HG03460 (cell line): ENCODE data around the gene DNAJB12.

ENCODE experiments used
- ATAC-seq: cut with Tn5 transposase; IDR thresholded peaks from one replicate; pipeline ENCODE4 v1.9.1; 2021; ENCODE audit not compliant: unreplicated experiment

DNAJB12 gene

DNA sequence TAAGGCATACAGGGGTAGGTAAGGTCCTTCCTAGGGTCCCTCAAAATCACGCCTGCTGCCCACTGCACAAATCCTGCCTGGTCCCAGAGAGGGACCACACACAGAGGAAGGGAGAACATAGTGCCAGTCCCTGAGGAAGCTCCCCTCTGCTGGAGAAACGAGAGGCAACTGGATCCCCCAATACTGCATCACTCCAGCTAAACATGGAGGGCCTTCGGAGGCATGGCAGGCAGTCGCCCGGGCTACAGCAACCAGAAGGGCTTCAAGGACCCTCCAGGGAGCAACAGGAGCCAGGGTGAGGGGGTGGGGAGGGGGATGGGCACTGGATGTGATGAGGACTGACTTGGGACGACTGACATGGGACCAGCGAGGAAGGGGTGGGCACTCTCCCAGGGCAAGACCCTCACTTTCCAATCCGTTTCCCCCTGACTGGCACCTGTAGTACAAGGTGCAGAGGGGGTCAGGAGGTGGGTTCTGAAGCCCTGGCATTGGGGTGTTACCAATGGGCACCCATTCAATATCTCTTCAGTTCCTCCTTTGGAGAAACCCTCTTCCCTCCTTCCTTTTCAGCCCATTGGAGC, 59.3 kb downstream of the DNAJB12 start:
- no peak for ATAC-seq

DNA sequence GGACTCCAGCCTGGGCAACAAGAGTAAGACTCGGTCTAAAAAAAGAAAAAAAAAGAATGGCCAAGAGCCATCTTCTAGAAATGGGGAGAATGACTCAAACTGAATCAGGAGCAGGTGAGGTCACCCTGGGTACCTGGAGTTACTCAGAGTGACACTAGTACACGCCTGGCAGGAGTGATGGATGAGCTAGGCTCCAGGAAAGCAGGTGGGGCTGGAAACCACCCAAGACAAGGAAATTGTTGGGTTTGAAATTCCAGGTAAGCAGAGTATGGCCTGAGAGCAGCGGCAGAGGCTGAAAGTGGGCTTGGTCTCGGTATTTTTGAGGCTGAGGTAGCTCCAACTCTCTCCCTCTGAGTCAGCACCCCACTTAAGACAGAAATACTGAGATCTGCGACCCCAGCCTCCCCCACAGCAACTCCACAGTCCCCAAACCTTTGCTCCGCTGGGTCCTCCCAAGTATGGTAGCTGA, 62.5 kb downstream of the DNAJB12 start:
- ATAC-seq: no peak

DNA sequence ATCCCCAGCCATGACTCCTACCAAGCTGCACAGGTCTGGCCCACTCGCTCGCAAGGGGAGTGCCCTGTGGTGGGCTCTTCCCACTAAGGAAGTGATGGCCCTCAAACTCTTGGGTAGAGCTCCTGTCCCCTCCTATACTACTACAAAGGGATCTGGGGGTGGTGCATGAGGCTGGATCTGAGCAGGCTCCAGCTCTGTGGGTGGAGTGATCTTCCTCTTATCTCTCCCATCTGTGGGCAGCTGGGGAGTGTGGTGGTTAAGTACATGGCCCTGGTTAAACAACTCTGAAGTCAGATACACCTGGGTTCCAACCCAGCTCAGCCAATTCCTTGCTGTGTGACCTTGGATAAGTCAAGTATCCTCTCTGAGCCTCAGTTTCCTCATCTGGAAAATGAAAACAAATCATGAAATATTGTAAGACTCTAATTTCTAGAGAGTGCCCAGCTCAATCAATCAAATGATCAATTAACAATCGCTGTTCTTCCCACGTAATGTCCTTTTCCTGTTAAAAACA, 63.6 kb downstream of the DNAJB12 start:
- ATAC-seq: no peak

DNA sequence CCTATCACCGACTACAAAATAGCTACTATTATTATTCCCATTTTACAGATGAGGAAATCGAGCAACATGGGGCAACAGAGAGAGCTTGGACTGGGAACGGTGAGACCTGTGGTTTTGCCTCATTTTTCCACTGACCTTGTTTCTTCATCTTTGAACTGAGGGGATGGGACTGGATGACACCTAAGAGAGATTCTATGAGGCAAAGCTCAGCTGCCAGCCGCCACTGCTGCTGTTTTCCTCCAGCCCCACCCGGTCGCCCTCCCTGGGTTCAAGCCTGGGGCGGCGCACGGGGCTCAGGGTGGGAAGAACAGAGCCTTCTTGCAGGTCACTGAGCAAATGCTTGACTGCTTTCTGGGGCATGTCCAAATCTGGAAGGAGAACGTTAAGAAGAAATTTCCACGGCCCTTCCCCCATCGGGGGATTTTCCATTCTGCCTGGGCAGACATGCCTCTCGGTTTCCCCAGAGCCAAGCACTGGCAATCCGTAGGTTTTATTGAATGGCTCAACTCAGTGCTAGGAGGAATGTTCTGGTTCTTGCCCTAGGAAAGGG, 68.7 kb downstream of the DNAJB12 start:
- no peak for ATAC-seq

DNA sequence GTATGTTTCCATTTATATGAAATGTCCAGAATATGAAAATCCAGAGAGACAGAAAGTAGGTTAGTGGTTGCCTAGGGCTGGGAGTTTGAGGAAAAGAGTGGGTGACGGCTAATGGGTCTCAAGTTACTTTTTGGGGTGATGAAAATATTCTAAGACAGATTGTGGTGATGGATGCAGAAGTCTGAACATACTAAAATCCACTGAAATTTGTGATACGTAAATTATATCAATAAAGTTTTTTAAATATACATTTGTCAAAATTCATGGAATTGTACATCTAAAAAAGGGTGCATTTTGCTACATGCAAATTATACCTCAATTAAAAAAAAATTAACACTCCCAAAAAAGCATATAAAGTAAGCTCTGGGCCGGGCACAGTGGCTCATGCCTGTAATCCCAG, 71.6 kb downstream of the DNAJB12 start:
- no peak for ATAC-seq
